ENCODE results near the gene SLC35F4. TPM values are rescaled to one million over a fixed set of nuclear protein-coding genes. Genes with fewer than 3 reads are reported as not detected.

The SLC35F4 gene
- total RNA-seq, 1 experiment from 2014 or later, result not detected

- ChIA-PET RAD21 (ENCODE audit: low non-redundant PET in 1 of 2, low total read pairs in 2 of 2, uncharacterized antibody in 2 of 2, unreplicated experiment in 2 of 2) (no interaction called here), POLR2A (no interaction called here), CTCF (no interaction called here)
- Histone ChIP-seq H3K9me3 (ENCODE audit: control insufficient read depth in 1 of 2, insufficient read depth in 1 of 2, low read depth in 1 of 2, low read length in 2 of 2) (no peaks in the 10 kb centered on the region), H3K27me3 (ENCODE audit: insufficient read depth, low read length) (no peaks in the 10 kb centered on the region), H3K4me2 (ENCODE audit: low read length) (no peak overlapping the region), H3K4me3 (replicated peaks in 1 of 2; ENCODE audit: low read depth in 1 of 2, low read length in 2 of 2) (no peak overlapping the region), H3K9me2 (ENCODE audit: insufficient read depth) (no peaks in the 10 kb centered on the region), H4K20me1 (ENCODE audit: insufficient read depth) (no peaks in the 10 kb centered on the region), H3K36me3 (ENCODE audit: control insufficient read depth in 1 of 2, insufficient read depth in 2 of 2, low read length in 2 of 2) (no peaks in the 10 kb centered on the region), H2AFZ (ENCODE audit: low read depth, low read length, poor library complexity, severe bottlenecking) (peak overlapping the region; percentile 75), H3K9ac (ENCODE audit: low read length) (no peak overlapping the region), H3K4me1 (ENCODE audit: control insufficient read depth in 1 of 2, insufficient read depth in 2 of 2, low read length in 2 of 2) (peaks cover 0 to under 1% of the 10 kb centered on the region in 2 experiments; a peak in 1 of 4 replicates), H3K79me2 (ENCODE audit: insufficient read depth, low read length) (no peaks in the 10 kb centered on the region), H3K27ac (ENCODE audit: low read depth, low read length) (no peak overlapping the region)
- no TSS peak for BruUV-seq (replicated peaks)
- TF ChIP-seq REST (IDR thresholded peaks at IDR 0.05; ENCODE audit: low read depth) (no peak), ATF3 (IDR thresholded peaks at IDR 0.05) (no peak), ZNF274 (IDR thresholded peaks at IDR 0.05; ENCODE audit: low read depth, low read length) (no peak), SIN3A (IDR thresholded peaks at IDR 0.05; ENCODE audit: low read depth) (no peak), JUND (IDR thresholded peaks at IDR 0.05) (no peak), CBX3 (IDR thresholded peaks at IDR 0.05; ENCODE audit: low read depth) (no peak), TCF7L2 (IDR thresholded peaks at IDR 0.05; ENCODE audit: borderline replicate concordance, extremely low read depth, insufficient read depth, insufficient read length) (no peak), SRF (IDR thresholded peaks at IDR 0.05; ENCODE audit: low read depth) (no peak), ZFX (IDR thresholded peaks at IDR 0.05) (no peak), ELF1 (IDR thresholded peaks at IDR 0.05; ENCODE audit: borderline replicate concordance, low read depth) (no peak), ZBTB33 (IDR thresholded peaks at IDR 0.05; ENCODE audit: extremely low read depth, insufficient replicate concordance, low read length) (no peak), POLR2A (IDR thresholded peaks at IDR 0.05; ENCODE audit: borderline replicate concordance, extremely low read depth, insufficient read depth, insufficient read length) (no peak)
- intact Hi-C loops (cut with micrococcal nuclease), result no loop called here
- no peak for ATAC-seq
- DNase-seq (ENCODE audit: low read depth, low spot score), result no peak
These were observed 111.4 kb downstream of the SLC35F4 start for GRCh38 chr14:57754527-57754926.
